Stimulated activated CD4-positive, alpha-beta T cell treated with anti-CD3 and anti-CD28 coated beads, Interleukin-1b, Interleukin-23, amount 100 ng/mL, for 4 hours (primary cell): ENCODE measurements around the gene CDH4.
"Not testable (repeated sequence)": the region's sequence is repeated elsewhere in the genome, so short reads cannot be mapped to it uniquely, and the experiment has no call there.

Experiments used
- DNase-seq, 2 donors: peaks; one replicate each; pipeline ENCODE4 v3.0.0-alpha.2; 2020; ENCODE audit warnings: low read depth in 2 of 2

Gene CDH4

GRCh38 chr20:61253640-61254511 is 1.8 kb downstream of the CDH4 start:
- no peak for DNase-seq

- DNase-seq: no peak
These were observed 3.0 kb downstream of the CDH4 start for GRCh38 chr20:61254881-61255626.

- no peak for DNase-seq
These were observed 4.3 kb downstream of the CDH4 start for GRCh38 chr20:61256365-61256764.

DNA sequence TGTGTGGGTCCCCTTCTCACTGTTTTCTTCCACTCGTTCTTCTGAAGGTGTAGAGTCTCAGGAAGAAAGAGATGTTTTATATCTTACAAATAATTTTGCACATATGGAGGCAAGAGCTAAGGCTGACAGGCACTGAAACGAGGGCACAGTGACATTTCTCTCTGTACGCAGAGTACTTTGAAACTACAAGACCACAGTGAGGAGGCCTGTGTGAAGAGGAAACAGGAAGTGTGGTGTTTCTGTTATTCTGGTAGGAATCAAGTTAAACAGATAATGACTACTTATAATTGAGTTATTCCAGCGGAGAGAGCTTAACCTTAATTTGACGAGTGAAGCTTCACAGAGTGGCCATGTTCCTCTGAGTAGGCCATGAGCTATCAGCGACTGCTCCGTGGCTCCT is 4.8 kb downstream of the CDH4 start:
- DNase-seq: no peak

DNA sequence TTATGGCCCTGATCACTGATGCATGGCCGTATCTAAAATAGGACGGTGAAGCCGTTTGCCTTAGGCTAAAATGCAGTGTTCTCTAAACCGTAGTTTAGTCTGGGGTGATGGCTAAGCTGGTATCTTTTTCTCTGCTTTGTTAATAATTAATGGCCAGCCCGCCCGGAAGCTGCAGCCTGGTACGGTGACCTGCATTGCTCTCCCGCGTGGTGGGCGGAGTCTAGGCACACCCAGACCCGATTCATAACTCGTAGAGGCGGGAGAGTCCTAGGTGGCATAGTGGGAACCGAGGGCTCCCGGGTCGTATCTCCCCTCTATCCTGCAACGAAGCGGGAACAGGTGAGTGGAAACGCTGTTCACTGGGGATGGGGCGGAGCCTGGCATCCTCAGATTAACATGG is 5.5 kb downstream of the CDH4 start:
- DNase-seq: no peak

- DNase-seq: no peak
These were observed 7.7 kb downstream of the CDH4 start for GRCh38 chr20:61259741-61260140.

- no peak for DNase-seq
These were observed 8.8 kb downstream of the CDH4 start for GRCh38 chr20:61260905-61261304.

GRCh38 chr20:61262036-61262435 is 10.0 kb downstream of the CDH4 start:
- no peak for DNase-seq

GRCh38 chr20:61262514-61262913 is 10.5 kb downstream of the CDH4 start:
- DNase-seq: no peak

DNA sequence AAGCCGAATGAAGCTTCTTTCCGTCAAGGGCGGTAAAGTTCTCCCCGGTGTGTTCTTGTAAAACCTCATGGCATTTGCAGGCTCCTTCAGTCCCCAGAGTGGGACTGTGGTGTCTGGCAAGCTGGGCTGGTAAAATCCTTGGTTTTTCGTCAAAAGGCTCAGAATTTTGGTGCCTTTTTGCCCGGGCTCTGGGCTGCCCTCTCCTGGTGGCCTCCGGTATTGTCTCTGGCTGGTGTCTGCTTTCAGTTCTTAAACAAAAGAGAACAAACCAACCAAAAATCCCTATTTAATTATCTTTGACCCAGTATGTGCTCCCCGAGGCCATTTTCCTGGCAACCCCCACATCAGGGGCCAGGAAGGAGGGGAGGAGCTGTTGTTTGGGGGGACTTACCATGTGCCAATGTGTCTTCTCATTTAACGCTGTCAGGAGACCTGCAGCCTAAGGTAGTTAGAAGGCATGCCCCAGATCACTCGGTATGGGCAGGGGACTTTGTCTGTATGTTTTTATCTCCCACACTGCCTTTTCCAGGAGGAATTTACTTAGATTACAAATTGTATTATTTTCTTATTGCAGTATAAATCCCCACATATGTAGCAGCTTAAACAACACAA is 11.1 kb downstream of the CDH4 start:
- DNase-seq: peak in 1 of 2 donors; percentile 24

DNA sequence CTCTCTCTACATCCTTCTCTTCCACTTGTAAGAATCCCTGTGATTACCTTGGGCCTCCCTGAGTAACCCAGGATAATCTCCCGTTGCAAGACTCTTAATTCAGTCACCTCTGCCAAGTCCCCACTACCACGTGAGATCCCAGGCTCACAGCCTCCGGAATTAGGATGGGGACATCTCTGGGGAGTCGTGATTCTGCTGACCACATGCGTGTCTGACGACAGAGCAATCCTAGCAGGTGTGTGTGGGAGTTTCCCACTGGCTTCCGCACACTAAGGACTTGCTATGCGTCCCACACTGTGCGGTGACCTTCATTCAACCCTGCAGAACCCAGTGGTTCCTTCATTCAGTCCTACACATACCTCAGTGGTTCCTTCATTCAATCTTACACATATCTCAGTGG is 11.9 kb downstream of the CDH4 start:
- no peak for DNase-seq

- no peak for DNase-seq
These were observed 15.2 kb downstream of the CDH4 start for GRCh38 chr20:61267241-61267640.

GRCh38 chr20:61268024-61268423 is 16.0 kb downstream of the CDH4 start:
- no peak for DNase-seq

DNA sequence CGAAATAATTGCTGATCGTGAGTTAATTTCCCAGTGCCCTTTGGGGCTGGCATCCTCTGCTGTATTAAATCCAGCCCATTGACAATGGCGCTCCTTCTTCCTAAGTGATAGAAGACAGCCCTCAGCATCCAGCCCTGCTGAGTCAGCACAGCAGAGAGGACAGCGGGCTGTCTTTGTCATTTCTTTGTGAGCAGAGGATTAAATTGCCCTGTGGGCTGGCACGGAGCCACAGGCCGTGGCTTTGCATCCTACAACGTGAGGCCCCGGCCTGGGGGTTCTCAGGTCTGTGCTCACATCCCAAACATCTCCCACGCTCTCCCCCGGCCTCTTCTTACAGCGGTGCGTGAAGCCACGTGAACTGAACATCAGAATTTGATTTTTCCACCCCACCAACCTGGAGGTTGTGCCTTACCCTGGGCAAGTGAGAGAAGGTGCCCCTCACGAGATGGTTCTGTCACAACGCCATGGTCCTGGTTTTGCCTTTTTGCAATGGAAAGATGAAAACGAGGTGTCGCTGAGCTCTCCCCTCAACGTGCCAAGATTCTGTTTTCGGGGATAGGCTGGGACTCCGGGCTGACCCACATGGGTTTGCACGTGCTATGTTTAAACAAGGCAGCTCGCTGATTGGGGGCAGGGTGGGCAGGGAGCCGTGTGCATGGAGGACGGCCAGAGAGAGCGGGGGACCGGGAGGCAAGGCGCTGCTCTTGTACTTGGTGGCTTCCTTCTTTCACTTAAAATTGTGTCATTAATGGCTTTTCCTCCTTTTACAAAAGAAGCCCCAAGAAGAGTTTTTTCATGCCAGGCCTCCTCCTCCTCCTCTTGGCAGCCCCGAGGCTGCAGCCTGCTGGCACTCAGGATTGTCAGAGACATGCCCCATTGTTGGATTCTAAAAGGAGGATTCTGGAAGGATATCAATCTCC is 19.5 kb downstream of the CDH4 start:
- DNase-seq: no peak

DNA sequence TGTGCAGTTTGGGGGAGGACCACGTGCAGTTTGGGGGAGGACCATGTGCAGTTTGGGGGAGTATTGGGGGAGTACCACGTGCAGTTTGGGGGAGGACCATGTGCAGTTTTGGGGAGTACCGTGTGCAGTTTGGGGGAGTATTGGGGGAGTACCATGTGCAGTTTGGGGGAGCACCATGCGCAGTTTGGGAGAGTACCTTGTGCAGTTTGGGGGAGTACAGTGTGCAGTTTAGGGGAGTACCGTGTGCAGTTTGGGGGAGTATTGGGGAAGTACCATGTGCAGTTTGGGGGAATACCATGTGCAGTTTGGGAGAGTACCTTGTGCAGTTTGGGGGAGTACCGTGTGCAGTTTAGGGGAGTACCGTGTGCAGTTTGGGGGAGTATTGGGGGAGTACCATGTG is 21.0 kb downstream of the CDH4 start:
- DNase-seq: not testable (repeated sequence)

DNA sequence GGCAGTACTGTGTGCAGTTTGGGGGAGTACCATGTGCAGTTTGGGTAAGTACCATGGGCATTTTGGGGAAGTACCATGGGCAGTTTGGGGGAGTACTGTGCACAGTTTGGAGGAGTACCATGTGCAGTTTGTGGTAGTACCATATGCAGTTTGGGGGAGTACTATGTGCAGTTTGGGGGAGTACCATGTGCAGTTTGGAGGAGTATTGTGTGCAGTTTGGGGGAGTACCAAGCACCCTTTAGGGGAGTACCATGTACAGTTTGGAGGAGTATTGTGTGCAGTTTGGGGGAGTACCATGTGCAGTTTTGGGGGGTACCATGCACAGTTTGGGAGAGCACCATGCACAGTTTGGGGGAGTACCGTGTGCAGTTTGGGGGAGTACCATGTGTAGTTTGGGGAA is 21.6 kb downstream of the CDH4 start:
- DNase-seq: not testable (repeated sequence)

DNA sequence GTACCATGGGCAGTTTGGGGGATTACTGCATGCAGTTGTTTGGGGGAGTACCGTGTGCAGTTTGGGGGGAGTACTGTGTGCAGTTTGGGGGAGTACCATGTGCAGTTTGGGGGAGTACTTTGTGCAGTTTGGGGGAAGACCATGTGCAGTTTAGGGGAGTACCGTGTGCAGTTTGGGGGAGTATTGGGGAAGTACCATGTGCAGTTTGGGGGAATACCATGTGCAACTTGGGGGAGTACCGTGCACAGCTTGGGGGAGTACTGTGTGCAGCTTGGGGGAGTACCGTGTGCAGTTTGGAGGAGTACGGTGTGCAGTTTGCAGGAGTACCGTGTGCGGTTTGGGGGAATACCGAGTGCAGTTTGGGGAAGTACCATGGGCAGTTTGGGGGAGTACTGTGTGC is 22.3 kb downstream of the CDH4 start:
- DNase-seq: no peak

- no peak for DNase-seq
These were observed 26.2 kb downstream of the CDH4 start for GRCh38 chr20:61278296-61278695.

- DNase-seq: no peak
These were observed 27.6 kb downstream of the CDH4 start for GRCh38 chr20:61279621-61280150.

GRCh38 chr20:61280217-61280980 is 28.3 kb downstream of the CDH4 start:
- DNase-seq: no peak
